ENCODE measurements around the gene SLC9C2. TPM values are rescaled to one million over a fixed set of nuclear protein-coding genes. Genes with fewer than 3 reads are reported as not detected.
A peak's percentile ranks its signal among the peaks of the same experiment; 100 is the strongest.
"Not testable (repeated sequence)": the region's sequence is repeated elsewhere in the genome, so short reads cannot be mapped to it uniquely, and the experiment has no call there.

The SLC9C2 gene
- total and polyA plus RNA-seq, 7 experiments from 2014 or later: not detected

DNA sequence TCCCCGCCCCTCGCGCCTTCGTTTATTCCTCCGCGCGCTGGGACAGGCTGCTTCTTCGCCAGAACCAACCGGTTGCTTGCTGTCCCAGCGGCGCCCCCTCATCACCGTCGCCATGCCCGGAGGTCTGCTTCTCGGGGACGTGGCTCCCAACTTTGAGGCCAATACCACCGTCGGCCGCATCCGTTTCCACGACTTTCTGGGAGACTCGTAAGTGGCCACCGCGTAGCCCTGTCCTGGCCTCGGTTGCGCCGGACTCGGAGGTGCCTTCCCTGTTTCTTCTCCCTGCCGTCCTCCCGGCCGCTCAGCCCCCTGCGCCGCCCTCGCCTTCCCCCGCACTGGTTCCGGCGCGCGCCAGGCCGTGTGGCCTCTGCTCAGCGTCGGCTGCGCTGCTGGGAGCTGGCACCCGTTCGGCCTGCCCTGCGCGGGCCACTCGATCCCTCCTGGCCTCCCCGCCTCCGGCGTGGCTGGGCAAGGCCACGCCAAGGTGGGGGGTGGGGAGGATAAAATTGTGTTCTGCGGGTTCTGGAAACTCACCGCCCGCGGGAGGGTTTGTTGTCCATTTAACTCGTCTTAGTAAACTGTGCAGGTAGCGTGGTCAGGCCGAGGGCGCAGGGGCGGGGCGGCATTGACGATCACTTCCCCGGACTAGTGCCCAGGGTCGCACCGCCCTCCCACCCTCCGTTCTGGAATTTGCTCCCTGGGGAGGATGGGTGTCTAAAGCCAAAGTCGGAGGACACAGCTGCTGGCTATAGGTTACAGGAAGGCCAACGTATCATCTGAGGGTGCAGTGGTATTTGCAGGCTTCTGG, 125.4 kb downstream of the SLC9C2 start, which contains the start of gene PRDX6:
Gene PRDX6 (plus strand): TSS at position 50 of the 808 bp plus-strand sequence. CDS start 63 bp downstream, at position 113.
- Mint-ChIP-seq H3K27ac (peak within 1 kb of the TSS; percentile 61 to 96 (median 89)), H3K27me3 (no peaks in the 10 kb centered on the region), H3K4me1 (peaks cover 38 to 70% (median 63%) of the 10 kb centered on the region in 7 donors), H3K36me3 (peaks cover 12 to 45% (median 21%) of the 10 kb centered on the region in 5 donors), H3K9me3 (no peaks in the 10 kb centered on the region), H3K4me3 (peak within 1 kb of the TSS; percentile 82 to 94 (median 91))
- DNase-seq (peak in 8 of 9 donors; percentile 66 to 83 (median 76)), ATAC-seq (peak; percentile 30)
- ChIA-PET CTCF (interaction anchor here (1.0 to 1.4 kb wide), 2 partner anchors 347 to 391 kb away, joined by 3 to 4 read pairs; partner anchors contain the start of genes CENPL, DARS2 and ZBTB37), POLR2A (interaction anchor here (0.6 to 3.3 kb wide), 12 partner anchors 10 to 1992 kb away, joined by 3 to 34 read pairs (median 4); partner anchors contain the start of genes CENPL, DARS2, GAS5 and KLHL20)
- H3K36me3 ChIP-seq (ENCODE audit: control insufficient read depth in 2 of 3, insufficient read depth in 3 of 3, low read length in 3 of 3): peaks cover 0 to 18% (median 0%) of the 10 kb centered on the region in 3 experiments
- peak within 1 kb of the TSS; percentile 89 for H3K27ac ChIP-seq (ENCODE audit: low read depth, low read length)
- H3K4me1 ChIP-seq (ENCODE audit: control insufficient read depth in 2 of 2, insufficient read depth in 2 of 2, low read length in 2 of 2): peaks cover 20 to 31% of the 10 kb centered on the region in 2 donors
- H3K9me3 ChIP-seq (ENCODE audit: control insufficient read depth in 2 of 3, low read length in 3 of 3): no peaks in the 10 kb centered on the region
- intact Hi-C loops (cut with micrococcal nuclease): loop anchor here (1.0 to 2.0 kb wide), 10 partner anchors 46 to 1697 kb away; partner anchors contain the start of genes KLHL20 (in 2 of the 2), CENPL (in 1 of the 2), DARS2 (in 1 of the 2) and METTL13 (in 1 of the 2)
- no peaks in the 10 kb centered on the region for H3K27me3 ChIP-seq (ENCODE audit: control insufficient read depth in 2 of 2, insufficient read depth in 2 of 2, low read length in 2 of 2)
- peak within 1 kb of the TSS; percentile 92 for H3K4me3 ChIP-seq (ENCODE audit: low read length)

DNA sequence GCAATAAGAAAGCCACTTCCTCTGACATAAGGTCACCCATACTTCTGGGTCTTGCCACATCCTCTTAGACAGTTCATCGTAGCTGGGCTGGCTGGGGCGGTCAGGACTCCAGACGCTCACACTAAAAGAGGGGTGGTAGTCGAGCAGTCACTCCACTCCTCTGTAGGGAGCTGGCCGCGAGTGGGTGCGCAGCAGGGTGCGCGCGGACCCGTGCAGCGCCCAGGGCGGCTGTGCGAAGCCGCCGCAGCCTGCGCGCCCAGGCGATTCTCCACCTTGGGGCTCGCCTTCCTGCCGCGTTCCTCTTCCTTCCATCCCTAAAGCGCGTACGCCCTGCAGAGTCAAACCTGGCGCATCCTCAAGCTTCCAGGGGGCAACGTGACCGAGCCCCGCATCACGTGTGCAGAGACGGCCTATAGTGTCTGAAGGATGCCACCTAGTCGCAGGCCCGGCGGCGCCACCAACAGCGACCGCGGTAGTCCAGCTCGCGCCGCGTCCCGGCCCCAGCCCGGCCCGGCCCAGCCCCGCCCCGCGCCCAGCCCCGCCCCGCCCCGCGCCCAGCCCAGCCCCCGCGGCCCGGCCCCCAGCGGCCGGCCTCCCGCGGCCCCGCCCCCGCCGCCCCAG, 126.1 kb downstream of the SLC9C2 start:
- Histone ChIP-seq H3K27ac (ENCODE audit: low read depth, low read length) (peak overlapping the region; percentile 78), H3K4me1 (ENCODE audit: control insufficient read depth in 2 of 2, insufficient read depth in 2 of 2, low read length in 2 of 2) (peaks cover 20 to 31% of the 10 kb centered on the region in 2 donors), H3K36me3 (ENCODE audit: control insufficient read depth in 2 of 3, insufficient read depth in 3 of 3, low read length in 3 of 3) (peaks cover 0 to 12% (median 0%) of the 10 kb centered on the region in 3 experiments), H3K9me3 (ENCODE audit: control insufficient read depth in 2 of 3, low read length in 3 of 3) (no peaks in the 10 kb centered on the region), H3K27me3 (ENCODE audit: control insufficient read depth in 2 of 2, insufficient read depth in 2 of 2, low read length in 2 of 2) (no peaks in the 10 kb centered on the region), H3K4me3 (ENCODE audit: low read length) (peak overlapping the region; percentile 92)
- H3K27me3 Mint-ChIP-seq: no peaks in the 10 kb centered on the region
- H3K9me3 Mint-ChIP-seq: peaks cover 0 to 6% (median 4%) of the 10 kb centered on the region in 11 donors
- peaks cover 9 to 47% (median 20%) of the 10 kb centered on the region in 5 donors for H3K36me3 Mint-ChIP-seq
- POLR2A ChIA-PET: interaction anchor here (0.5 to 3.3 kb wide), 16 partner anchors 10 to 1547 kb away, joined by 3 to 34 read pairs (median 4); partner anchors contain the start of genes CENPL, DARS2, GAS5 and KLHL20
- DNase-seq: peak; percentile 65 to 82 (median 78)
- ATAC-seq: peak; percentile 87
- intact Hi-C loops (cut with micrococcal nuclease): loop anchor here (1.0 to 2.0 kb wide), 11 partner anchors 32 to 1546 kb away; partner anchors contain the start of genes CENPL (in 2 of the 2), DARS2 (in 2 of the 2), KLHL20 (in 2 of the 2) and RABGAP1L (in 2 of the 2)
- peak overlapping the region; percentile 61 to 96 (median 89) for H3K27ac Mint-ChIP-seq
- peaks cover 38 to 72% (median 63%) of the 10 kb centered on the region in 7 donors for H3K4me1 Mint-ChIP-seq
- CTCF ChIA-PET: interaction anchor here (0.9 to 1.4 kb wide), 5 partner anchors 15 to 392 kb away, joined by 3 to 4 read pairs (median 3); partner anchors contain the start of genes CENPL, DARS2, KLHL20 and ZBTB37
- peak overlapping the region; percentile 82 to 94 (median 91) for H3K4me3 Mint-ChIP-seq

DNA sequence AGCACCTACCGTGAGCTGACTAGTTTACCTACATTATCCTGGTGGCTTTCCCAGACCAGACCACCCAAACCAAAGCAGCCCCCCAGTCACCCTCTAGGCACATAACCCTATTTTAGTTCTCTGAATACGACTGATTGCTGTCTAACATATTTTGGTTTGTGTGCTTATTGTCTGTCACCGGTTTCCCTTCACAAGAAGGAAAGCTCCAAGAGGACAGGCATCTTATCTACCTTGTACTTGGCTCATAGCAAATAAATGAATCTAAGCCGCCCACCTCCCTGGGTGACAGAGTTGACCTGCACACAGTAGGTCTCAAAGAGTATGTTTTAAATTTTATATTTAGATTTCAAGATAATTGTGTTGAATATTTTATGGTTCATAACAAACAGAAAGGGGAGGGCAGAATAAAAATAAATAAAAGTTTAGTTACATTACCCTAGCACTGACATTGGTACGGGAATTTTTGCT, 126.6 kb downstream of the SLC9C2 start:
- no peak for ATAC-seq
- Mint-ChIP-seq H3K36me3 (peaks cover 11 to 47% (median 22%) of the 10 kb centered on the region in 5 donors), H3K27me3 (no peaks in the 10 kb centered on the region), H3K27ac (peak overlapping the region; percentile 61 to 96 (median 89)), H3K4me1 (peaks cover 38 to 71% (median 63%) of the 10 kb centered on the region in 7 donors), H3K9me3 (peaks cover 0 to 12% (median 7%) of the 10 kb centered on the region in 11 donors), H3K4me3 (peak overlapping the region; percentile 82 to 93 (median 89))
- Histone ChIP-seq H3K4me1 (ENCODE audit: control insufficient read depth in 2 of 2, insufficient read depth in 2 of 2, low read length in 2 of 2) (peaks cover 20 to 31% of the 10 kb centered on the region in 2 donors), H3K36me3 (ENCODE audit: control insufficient read depth in 2 of 3, insufficient read depth in 3 of 3, low read length in 3 of 3) (peaks cover 0 to 6% (median 0%) of the 10 kb centered on the region in 3 experiments), H3K4me3 (ENCODE audit: low read length) (peak overlapping the region; percentile 92), H3K9me3 (ENCODE audit: control insufficient read depth in 2 of 3, low read length in 3 of 3) (peaks cover 0 to 1% (median 0%) of the 10 kb centered on the region in 3 experiments), H3K27me3 (ENCODE audit: control insufficient read depth in 2 of 2, insufficient read depth in 2 of 2, low read length in 2 of 2) (no peaks in the 10 kb centered on the region), H3K27ac (ENCODE audit: low read depth, low read length) (peak overlapping the region; percentile 78)
- ChIA-PET CTCF (interaction anchor here (0.9 to 1.4 kb wide), 5 partner anchors 15 to 392 kb away, joined by 3 to 4 read pairs (median 3); partner anchors contain the start of genes CENPL, DARS2, KLHL20 and ZBTB37), POLR2A (interaction anchor here (0.5 to 3.3 kb wide), 13 partner anchors 10 to 1547 kb away, joined by 3 to 34 read pairs (median 3); partner anchors contain the start of genes GAS5, KLHL20, MRPS14 and RC3H1)
- DNase-seq: no peak
- intact Hi-C loops (cut with micrococcal nuclease): loop anchor here (1.0 to 2.0 kb wide), 9 partner anchors 32 to 1547 kb away; partner anchors contain the start of genes CENPL (in 1 of the 2), DARS2 (in 1 of the 2), MRPS14 (in 1 of the 2) and RABGAP1L (in 1 of the 2)

DNA sequence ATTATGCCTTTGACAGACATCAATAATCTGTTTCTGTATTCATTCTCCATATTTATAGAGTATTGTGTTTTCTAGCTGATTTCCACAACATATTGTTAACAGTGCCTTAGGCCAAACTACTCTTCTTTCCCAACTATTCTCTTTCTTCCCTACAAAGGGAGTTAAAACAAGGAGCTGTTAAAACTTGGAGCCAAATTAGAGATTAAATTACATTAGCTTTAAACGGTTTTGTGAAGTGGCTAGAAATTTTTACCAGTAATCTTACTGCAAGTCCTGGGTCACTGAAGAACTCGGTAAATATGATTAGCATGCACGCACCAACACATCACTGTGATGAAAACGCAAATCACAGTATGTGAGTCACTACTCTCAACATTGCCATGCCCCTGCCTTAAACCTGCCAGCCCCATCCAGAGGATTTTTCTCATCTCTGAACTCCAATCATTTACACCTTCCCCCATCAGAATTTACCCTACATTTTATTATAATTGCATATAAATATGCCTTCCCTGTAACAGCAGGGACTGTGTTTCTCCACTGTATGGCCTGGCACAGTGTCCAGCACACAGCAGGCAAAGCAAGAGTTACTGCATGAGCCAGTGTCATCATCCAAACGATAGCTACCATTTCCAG, 127.2 kb downstream of the SLC9C2 start:
- CTCF ChIA-PET: interaction anchor here (0.7 to 1.0 kb wide), 2 partner anchors 45 to 46 kb away, joined by 3 read pairs; no protein-coding TSS in a partner anchor
- Mint-ChIP-seq H3K9me3 (peaks cover 0 to 17% (median 7%) of the 10 kb centered on the region in 11 donors), H3K27ac (peak overlapping the region in 8 of 9 donors; percentile 44 to 89 (median 81)), H3K36me3 (peaks cover 11 to 50% (median 24%) of the 10 kb centered on the region in 5 donors), H3K27me3 (no peaks in the 10 kb centered on the region), H3K4me3 (peak overlapping the region; percentile 82 to 93 (median 89)), H3K4me1 (peaks cover 38 to 71% (median 63%) of the 10 kb centered on the region in 7 donors)
- DNase-seq (no peak), ATAC-seq (no peak)
- Histone ChIP-seq H3K4me3 (ENCODE audit: low read length) (peak overlapping the region; percentile 92), H3K27ac (ENCODE audit: low read depth, low read length) (peak overlapping the region; percentile 78), H3K9me3 (ENCODE audit: control insufficient read depth in 2 of 3, low read length in 3 of 3) (peaks cover 0 to 7% (median 2%) of the 10 kb centered on the region in 3 experiments), H3K4me1 (ENCODE audit: control insufficient read depth in 2 of 2, insufficient read depth in 2 of 2, low read length in 2 of 2) (peaks cover 20 to 31% of the 10 kb centered on the region in 2 donors), H3K27me3 (ENCODE audit: control insufficient read depth in 2 of 2, insufficient read depth in 2 of 2, low read length in 2 of 2) (no peaks in the 10 kb centered on the region), H3K36me3 (ENCODE audit: control insufficient read depth in 2 of 3, insufficient read depth in 3 of 3, low read length in 3 of 3) (peaks cover 0 to 7% (median 0%) of the 10 kb centered on the region in 3 experiments)
- intact Hi-C loops (cut with micrococcal nuclease): loop anchor here (1.0 to 2.0 kb wide), 9 partner anchors 31 to 1547 kb away; partner anchors contain the start of genes CENPL (in 1 of the 2), DARS2 (in 1 of the 2), MRPS14 (in 1 of the 2) and RABGAP1L (in 1 of the 2)
- POLR2A ChIA-PET: interaction anchor here (0.5 to 3.3 kb wide), 8 partner anchors 10 to 1548 kb away, joined by 3 to 34 read pairs (median 3); partner anchors contain the start of genes GAS5, KLHL20, MRPS14 and ZBTB37

DNA sequence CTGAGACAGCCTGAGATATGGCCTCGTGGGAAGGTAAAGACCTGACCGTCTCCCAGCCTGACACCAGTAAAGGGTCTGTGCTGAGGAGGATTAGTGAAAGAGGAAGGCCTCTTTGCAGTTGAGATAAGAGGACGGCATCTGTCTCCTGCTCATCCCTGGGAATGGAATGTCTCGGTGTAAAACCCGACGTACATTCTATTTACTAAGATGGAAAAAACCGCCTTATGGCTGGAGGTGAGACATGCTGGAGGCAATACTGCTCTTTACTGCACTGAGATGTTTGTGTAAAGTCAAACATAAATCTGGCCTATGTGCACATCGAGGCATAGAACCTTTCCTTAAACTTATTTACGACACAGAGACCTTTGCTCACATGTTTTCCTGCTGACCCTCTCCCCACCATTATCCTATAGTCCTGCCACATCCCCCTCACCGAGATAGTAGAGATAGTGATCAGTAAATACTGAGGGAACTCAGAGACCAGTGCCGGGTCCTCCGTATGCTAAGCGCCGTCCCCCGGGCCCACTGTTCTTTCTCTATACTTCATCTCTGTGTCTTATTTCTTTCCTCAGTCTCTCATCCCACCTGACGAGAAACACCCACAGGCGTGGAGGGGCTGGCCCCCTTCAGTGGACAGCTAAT, 128.0 kb downstream of the SLC9C2 start:
- H3K4me3 ChIP-seq (ENCODE audit: low read length); H3K27ac ChIP-seq (ENCODE audit: low read depth, low read length); ATAC-seq; H3K27me3 ChIP-seq (ENCODE audit: control insufficient read depth in 2 of 2, insufficient read depth in 2 of 2, low read length in 2 of 2); DNase-seq; H3K27me3 Mint-ChIP-seq; intact Hi-C loops (cut with micrococcal nuclease): not testable (repeated sequence)
- H3K4me1 ChIP-seq (ENCODE audit: control insufficient read depth in 2 of 2, insufficient read depth in 2 of 2, low read length in 2 of 2): peaks cover 20 to 27% of the 10 kb centered on the region in 2 donors
- H3K9me3 ChIP-seq (ENCODE audit: control insufficient read depth in 2 of 3, low read length in 3 of 3): peaks cover 0 to 13% (median 3%) of the 10 kb centered on the region in 3 experiments
- Mint-ChIP-seq H3K27ac (peak overlapping the region in 6 of 9 donors; percentile 17 to 61 (median 49)), H3K4me3 (peak overlapping the region; percentile 51 to 92 (median 78)), H3K4me1 (peaks cover 39 to 64% (median 57%) of the 10 kb centered on the region in 7 donors), H3K9me3 (peaks cover 0 to 25% (median 14%) of the 10 kb centered on the region in 11 donors), H3K36me3 (peaks cover 15 to 55% (median 32%) of the 10 kb centered on the region in 5 donors)
- ChIA-PET CTCF (interaction anchor here (0.7 kb wide), 1 partner anchor 45 kb away, joined by 3 read pairs; no protein-coding TSS in a partner anchor), POLR2A (interaction anchor here (0.7 to 3.3 kb wide), 2 partner anchors 394 to 1504 kb away, joined by 3 to 20 read pairs; partner anchors contain the start of genes GAS5 and ZBTB37)
- H3K36me3 ChIP-seq (ENCODE audit: control insufficient read depth in 2 of 3, insufficient read depth in 3 of 3, low read length in 3 of 3): peaks cover 0 to 13% (median 0%) of the 10 kb centered on the region in 3 experiments
